Measurements from ENCODE around the gene CHAC1. TPM values are rescaled to one million over a fixed set of nuclear protein-coding genes. Genes with fewer than 3 reads are reported as not detected.
A peak's percentile ranks its signal among the peaks of the same experiment; 100 is the strongest.

CHAC1 gene
- total RNA-seq, 4 donors from 2014 or later: 0.76 to 16.1 (median 6.4) TPM

- Histone ChIP-seq H3K27ac (no peak overlapping the region), H3K36me3 (peaks cover 0 to 8% (median 0%) of the 10 kb centered on the region in 3 donors), H3K4me3 (no peak overlapping the region), H3K9me3 (no peaks in the 10 kb centered on the region), H3K27me3 (peaks cover 8 to 44% (median 15%) of the 10 kb centered on the region in 4 donors), H3K4me1 (peaks cover 16 to 60% (median 19%) of the 10 kb centered on the region in 3 donors)
- WGBS, 2 donors: 94% methylated on average over 6 of the region's 6 CpGs; no CpG with 5 or more reads in 1 of the 2 donors
- TF ChIP-seq CTCF (IDR thresholded peaks at IDR 0.05) (no peak), POLR2A (IDR thresholded peaks at IDR 0.05) (no peak)
- intact Hi-C loops (cut with DNase I): no loop called here
- no peak for DNase-seq
Observed at GRCh38 chr15:40934457-40934856, 18.8 kb upstream of the CHAC1 start.

DNA sequence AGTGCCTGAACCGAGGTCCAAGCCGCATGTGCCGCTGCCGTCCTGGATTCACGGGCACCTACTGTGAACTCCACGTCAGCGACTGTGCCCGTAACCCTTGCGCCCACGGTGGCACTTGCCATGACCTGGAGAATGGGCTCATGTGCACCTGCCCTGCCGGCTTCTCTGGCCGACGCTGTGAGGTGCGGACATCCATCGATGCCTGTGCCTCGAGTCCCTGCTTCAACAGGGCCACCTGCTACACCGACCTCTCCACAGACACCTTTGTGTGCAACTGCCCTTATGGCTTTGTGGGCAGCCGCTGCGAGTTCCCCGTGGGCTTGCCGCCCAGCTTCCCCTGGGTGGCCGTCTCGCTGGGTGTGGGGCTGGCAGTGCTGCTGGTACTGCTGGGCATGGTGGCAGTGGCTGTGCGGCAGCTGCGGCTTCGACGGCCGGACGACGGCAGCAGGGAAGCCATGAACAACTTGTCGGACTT is 17.0 kb upstream of the CHAC1 start:
- Histone ChIP-seq H3K9me3 (no peaks in the 10 kb centered on the region), H3K4me1 (peaks cover 8 to 58% (median 16%) of the 10 kb centered on the region in 3 donors), H3K36me3 (peaks cover 0 to 8% (median 0%) of the 10 kb centered on the region in 3 donors), H3K4me3 (no peak overlapping the region), H3K27ac (no peak overlapping the region), H3K27me3 (peaks cover 0 to 26% (median 4%) of the 10 kb centered on the region in 4 donors)
- no peak for TF ChIP-seq CTCF (IDR thresholded peaks at IDR 0.05)
- TF ChIP-seq POLR2A (IDR thresholded peaks at IDR 0.05): no peak
- WGBS, 2 donors: 92 to 93% methylated on average over 19 to 20 of the region's 31 CpGs
- no peak for DNase-seq
- intact Hi-C loops (cut with DNase I): no loop called here

GRCh38 chr15:40936709-40937666 is 16.3 kb upstream of the CHAC1 start:
- no peak for DNase-seq
- H3K36me3 ChIP-seq: peaks cover 0 to 8% (median 0%) of the 10 kb centered on the region in 3 donors

GRCh38 chr15:40937762-40938535 is 15.3 kb upstream of the CHAC1 start:
- H3K4me3 ChIP-seq: no peak overlapping the region
- WGBS, 2 donors: 60 to 74% methylated on average over 7 to 11 of the region's 19 CpGs
- no peak for DNase-seq

More at GRCh38 chr15:40936709-40937666, 16.3 kb upstream of the CHAC1 start:
- H3K27me3 ChIP-seq: peaks cover 0 to 19% (median 0%) of the 10 kb centered on the region in 4 donors
- no peak overlapping the region for H3K4me3 ChIP-seq
- peak overlapping the region in 2 of 4 donors; percentile 2 to 19 for H3K27ac ChIP-seq
- peaks cover 13 to 56% (median 17%) of the 10 kb centered on the region in 3 donors for H3K4me1 ChIP-seq
- 69 to 80% methylated on average over 10 to 13 of the region's 15 CpGs for WGBS, 2 donors
- no peaks in the 10 kb centered on the region for H3K9me3 ChIP-seq
- intact Hi-C loops (cut with DNase I): no loop called here
- TF ChIP-seq CTCF (IDR thresholded peaks at IDR 0.05): no peak

More at GRCh38 chr15:40937762-40938535, 15.3 kb upstream of the CHAC1 start:
- H3K9me3 ChIP-seq: no peaks in the 10 kb centered on the region
- peaks cover 0 to 9% (median 0%) of the 10 kb centered on the region in 4 donors for H3K27me3 ChIP-seq
- peaks cover 0 to 8% (median 0%) of the 10 kb centered on the region in 3 donors for H3K36me3 ChIP-seq
- intact Hi-C loops (cut with DNase I): no loop called here
- H3K27ac ChIP-seq: peak overlapping the region in 3 of 4 donors; percentile 2 to 20 (median 19)
- TF ChIP-seq POLR2A (IDR thresholded peaks at IDR 0.05) (no peak), CTCF (IDR thresholded peaks at IDR 0.05) (peak in 4 of 6 experiments; percentile 7 to 56 (median 30))
- H3K4me1 ChIP-seq: peaks cover 22 to 58% (median 26%) of the 10 kb centered on the region in 3 donors
